ENCODE results near the gene GRHL1. TPM values are rescaled to one million over a fixed set of nuclear protein-coding genes. Genes with fewer than 3 reads are reported as not detected.

GRHL1 gene
- total and polyA plus RNA-seq, 2 of the 8 experiments (the other 6 are each of a cell fraction or from before 2014, with no cell fraction given) = 1.3 to 3.6 TPM

GRCh38 chr2:10043906-10044601 is 92.6 kb downstream of the GRHL1 start (continued):
- TF ChIP-seq CHD7 (IDR thresholded peaks at IDR 0.05; ENCODE audit: insufficient replicate concordance, low read length) = no peak
- no peak for TF ChIP-seq RFX5 (IDR thresholded peaks at IDR 0.05; ENCODE audit: borderline replicate concordance, low read depth, low read length)
- TF ChIP-seq MAX (IDR thresholded peaks at IDR 0.05) = peak; percentile 97
- TF ChIP-seq CHD2 (IDR thresholded peaks at IDR 0.05; ENCODE audit: low read length) = no peak
- TF ChIP-seq SP2 (IDR thresholded peaks at IDR 0.05; ENCODE audit: low read length) = no peak
- no peak for TF ChIP-seq RAD21 (IDR thresholded peaks at IDR 0.05 in 1 of 2, conservative IDR thresholded peaks at IDR 0.05 in 1 of 2; ENCODE audit: low read depth in 2 of 2, low read length in 2 of 2)
- no peak for TF ChIP-seq HDAC6 (IDR thresholded peaks at IDR 0.05; ENCODE audit: low read depth, low read length)
- TF ChIP-seq SUZ12 (IDR thresholded peaks at IDR 0.05; ENCODE audit: low read length) = no peak
- TF ChIP-seq GABPA (IDR thresholded peaks at IDR 0.05; ENCODE audit: borderline replicate concordance, insufficient read depth, low read length) = no peak
- TF ChIP-seq TAF7 (optimal IDR thresholded peaks at IDR 0.05; ENCODE audit: borderline replicate concordance, low read depth, low read length) = no peak

Measured in H1 (cell line).